ENCODE measurements around the gene GPR153. TPM values are rescaled to one million over a fixed set of nuclear protein-coding genes. Genes with fewer than 3 reads are reported as not detected.

The GPR153 gene
- total and polyA plus RNA-seq, 7 donors, result 0.49 to 3.5 (median 2.2) TPM

DNA sequence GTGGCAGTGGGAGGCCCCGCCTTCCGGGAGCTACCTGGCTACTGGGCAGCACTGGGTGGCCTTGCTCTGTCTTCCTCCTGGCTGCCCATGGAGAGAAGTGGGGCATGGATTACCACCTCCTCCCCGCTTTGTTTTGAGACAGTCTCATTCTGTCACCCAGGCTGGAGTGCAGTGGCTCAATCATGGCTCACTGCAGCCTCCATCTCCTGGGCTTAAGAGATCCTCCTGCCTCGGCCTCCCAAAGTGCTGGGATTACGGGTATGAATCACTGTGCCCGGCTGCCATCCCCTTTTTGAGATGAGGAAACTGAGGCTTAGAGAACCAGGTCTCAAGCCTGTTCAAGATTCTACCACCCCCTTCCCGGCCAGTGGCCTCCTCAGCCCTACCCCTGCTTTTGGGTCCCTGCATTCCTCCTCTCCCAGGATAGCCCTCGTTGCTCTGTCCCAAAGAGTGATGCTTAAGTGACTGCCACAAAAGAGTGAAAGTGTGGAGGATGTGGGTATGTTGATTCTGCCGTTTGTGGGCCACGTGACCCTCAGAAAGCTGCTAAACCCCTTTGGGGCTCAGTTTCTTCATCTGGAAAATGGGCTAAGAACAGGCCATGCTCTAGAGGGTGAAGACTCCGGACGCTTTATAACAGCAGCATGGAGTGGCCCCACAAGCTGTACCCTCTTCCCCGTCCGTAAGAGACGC, 9.1 kb downstream of the GPR153 start:
- H3K9me3 ChIP-seq, result no peaks in the 10 kb centered on the region
- no peaks in the 10 kb centered on the region for H3K4me1 ChIP-seq
- TF ChIP-seq, protein P1, sequence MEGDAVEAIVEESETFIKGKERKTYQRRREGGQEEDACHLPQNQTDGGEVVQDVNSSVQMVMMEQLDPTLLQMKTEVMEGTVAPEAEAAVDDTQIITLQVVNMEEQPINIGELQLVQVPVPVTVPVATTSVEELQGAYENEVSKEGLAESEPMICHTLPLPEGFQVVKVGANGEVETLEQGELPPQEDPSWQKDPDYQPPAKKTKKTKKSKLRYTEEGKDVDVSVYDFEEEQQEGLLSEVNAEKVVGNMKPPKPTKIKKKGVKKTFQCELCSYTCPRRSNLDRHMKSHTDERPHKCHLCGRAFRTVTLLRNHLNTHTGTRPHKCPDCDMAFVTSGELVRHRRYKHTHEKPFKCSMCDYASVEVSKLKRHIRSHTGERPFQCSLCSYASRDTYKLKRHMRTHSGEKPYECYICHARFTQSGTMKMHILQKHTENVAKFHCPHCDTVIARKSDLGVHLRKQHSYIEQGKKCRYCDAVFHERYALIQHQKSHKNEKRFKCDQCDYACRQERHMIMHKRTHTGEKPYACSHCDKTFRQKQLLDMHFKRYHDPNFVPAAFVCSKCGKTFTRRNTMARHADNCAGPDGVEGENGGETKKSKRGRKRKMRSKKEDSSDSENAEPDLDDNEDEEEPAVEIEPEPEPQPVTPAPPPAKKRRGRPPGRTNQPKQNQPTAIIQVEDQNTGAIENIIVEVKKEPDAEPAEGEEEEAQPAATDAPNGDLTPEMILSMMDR (IDR thresholded peaks at IDR 0.05), result no peak
- H3K27me3 ChIP-seq (ENCODE audit: insufficient read depth in 3 of 3, low read length in 2 of 3), result peaks cover 0 to 46% (median 3%) of the 10 kb centered on the region in 3 donors
- ATAC-seq, result no peak
- intact Hi-C loops (cut with DNase I), result no loop called here
- DNase-seq, result peak in 1 of 2 donors; percentile 36
- 79 to 87% (median 85%) methylated on average over 15 of the region's 15 CpGs for WGBS, 3 donors
- H3K27ac ChIP-seq, result no peak overlapping the region
- H3K36me3 ChIP-seq (ENCODE audit: insufficient read depth in 1 of 2, low read depth in 1 of 2), result no peaks in the 10 kb centered on the region
- H3K4me3 ChIP-seq, result no peak overlapping the region

DNA sequence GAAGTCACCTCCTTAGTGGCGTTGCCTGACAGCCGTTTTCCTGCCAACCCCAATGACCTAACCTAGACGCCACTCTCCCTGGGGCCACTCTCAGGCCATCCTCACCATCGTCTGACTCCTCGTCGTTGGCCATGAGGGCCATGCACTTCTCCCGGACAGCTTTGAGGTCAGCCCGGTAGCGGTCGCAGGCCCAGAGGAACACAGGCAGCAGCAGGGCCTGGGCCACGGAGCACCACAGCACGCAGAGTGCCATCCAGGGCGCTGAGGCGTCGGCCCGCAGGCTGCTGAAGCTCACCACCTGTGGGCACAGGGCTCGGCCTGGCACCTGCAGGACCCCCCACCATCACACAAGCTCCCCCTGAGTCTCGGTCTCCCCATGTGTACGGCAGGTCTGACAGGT, 9.7 kb downstream of the GPR153 start:
- Histone ChIP-seq H3K4me3 (no peak overlapping the region), H3K27me3 (ENCODE audit: insufficient read depth in 3 of 3, low read length in 2 of 3) (peaks cover 0 to 52% (median 5%) of the 10 kb centered on the region in 3 donors), H3K36me3 (ENCODE audit: insufficient read depth in 1 of 2, low read depth in 1 of 2) (no peaks in the 10 kb centered on the region), H3K9me3 (no peaks in the 10 kb centered on the region), H3K27ac (no peak overlapping the region), H3K4me1 (no peaks in the 10 kb centered on the region)
- TF ChIP-seq, protein P1 (IDR thresholded peaks at IDR 0.05), result no peak
- no peak for ATAC-seq
- intact Hi-C loops (cut with DNase I), result no loop called here
- 82 to 93% (median 84%) methylated on average over 18 to 19 of the region's 19 CpGs for WGBS, 3 donors
- peak in 1 of 2 donors; percentile 26 for DNase-seq

DNA sequence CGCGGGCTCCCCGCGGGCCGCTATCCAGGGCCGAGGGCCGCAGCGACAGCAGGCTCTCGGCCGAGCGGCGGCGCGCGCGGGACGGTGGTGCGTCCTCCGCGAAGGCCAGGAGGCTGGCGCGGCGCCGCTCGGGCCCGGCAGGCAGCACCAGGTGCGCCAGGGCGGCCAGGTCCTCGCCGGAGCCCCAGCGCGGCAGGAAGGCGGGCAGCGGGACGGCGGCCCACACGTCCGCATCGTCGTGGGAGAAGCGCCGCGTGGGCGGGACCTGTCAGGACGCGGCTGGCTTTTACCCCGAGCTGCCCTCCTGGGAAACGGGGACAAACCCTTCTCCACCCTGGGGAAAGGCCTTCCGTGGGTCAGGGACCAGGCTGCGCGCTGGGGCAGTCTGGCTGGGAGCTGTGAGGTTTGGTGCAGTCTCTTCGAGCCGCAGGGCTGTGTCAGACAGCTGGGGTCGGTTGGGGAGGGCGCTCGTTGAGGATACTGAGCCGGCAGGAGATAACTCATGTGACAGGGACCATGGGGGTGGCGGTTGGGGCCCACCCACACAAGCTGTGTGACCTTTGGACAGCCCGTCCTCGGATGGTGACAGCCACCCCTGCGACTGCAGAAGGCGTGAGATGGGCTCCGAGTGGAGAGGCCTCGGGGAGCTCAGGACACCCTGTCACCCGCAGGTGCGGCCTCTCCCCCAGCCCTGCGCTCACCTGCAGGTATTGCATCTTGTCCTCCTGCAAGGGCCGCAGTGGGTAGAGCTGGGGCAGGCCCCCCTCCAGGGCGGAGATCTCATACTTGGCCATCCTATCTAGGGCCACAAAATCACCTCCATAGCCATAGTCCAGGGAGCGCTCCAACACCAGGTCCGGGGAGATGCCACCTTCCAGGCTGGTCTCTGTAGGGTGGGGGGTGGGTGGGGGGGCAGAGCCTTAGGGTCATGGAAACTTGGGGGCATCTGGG, 10.9 kb downstream of the GPR153 start:
- DNase-seq, result peak in 1 of 2 donors; percentile 49
- intact Hi-C loops (cut with DNase I), result loop anchor here in 1 of 2 donors (2.0 to 5.0 kb wide), 2 partner anchors 93 to 157 kb away; no protein-coding TSS in a partner anchor
- Histone ChIP-seq H3K36me3 (ENCODE audit: insufficient read depth in 1 of 2, low read depth in 1 of 2) (no peaks in the 10 kb centered on the region), H3K4me3 (no peak overlapping the region), H3K27ac (no peak overlapping the region), H3K9me3 (no peaks in the 10 kb centered on the region), H3K4me1 (no peaks in the 10 kb centered on the region), H3K27me3 (ENCODE audit: insufficient read depth in 3 of 3, low read length in 2 of 3) (peaks cover 0 to 63% (median 12%) of the 10 kb centered on the region in 3 donors)
- 26 to 34% (median 32%) methylated on average over 46 to 71 of the region's 71 CpGs for WGBS, 3 donors
- ATAC-seq, result no peak
- TF ChIP-seq, protein P1 (IDR thresholded peaks at IDR 0.05), result no peak

DNA sequence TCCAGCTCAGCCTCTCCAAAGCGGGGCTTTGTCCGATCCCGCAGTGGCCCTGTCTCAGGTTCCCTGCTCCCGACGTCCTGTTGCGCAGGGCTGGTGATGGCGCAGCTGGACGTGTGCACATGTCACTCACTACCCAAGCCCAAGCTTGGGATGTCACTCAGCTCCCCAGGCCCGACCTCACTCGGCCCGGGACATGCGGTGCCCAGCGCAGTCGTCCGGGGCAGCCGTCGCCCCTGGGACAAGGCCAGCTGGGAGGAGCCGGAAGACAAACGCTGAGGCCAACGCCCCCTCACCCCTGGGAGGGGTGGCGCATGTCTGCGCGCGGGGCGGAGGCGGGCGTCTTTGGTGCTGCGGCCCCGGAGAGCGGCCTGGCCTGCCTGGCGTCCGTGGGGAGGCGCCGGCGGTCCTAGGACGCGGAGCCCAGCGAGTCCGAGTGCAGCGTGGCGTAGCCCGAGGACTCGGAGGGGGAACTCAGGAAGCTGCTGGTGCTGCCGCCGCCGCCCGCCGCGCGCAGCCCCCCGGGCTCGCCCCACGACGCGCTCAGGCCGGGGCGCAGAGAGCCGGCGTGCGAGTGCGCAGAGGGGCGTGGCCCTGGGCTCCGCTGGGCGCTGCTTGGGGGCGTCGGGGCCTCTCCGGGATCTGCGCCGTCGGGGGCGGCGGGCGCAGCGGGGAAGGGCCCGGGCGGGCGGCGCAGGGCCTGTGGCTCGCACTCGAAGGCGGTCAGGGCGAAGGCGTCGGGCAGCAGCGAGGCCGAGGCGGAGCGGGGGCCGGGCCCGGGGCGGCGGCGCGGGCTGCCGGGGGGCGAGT, 11.8 kb downstream of the GPR153 start:
- peaks cover 0 to 66% (median 15%) of the 10 kb centered on the region in 3 donors for H3K27me3 ChIP-seq (ENCODE audit: insufficient read depth in 3 of 3, low read length in 2 of 3)
- TF ChIP-seq, protein P1 (IDR thresholded peaks at IDR 0.05), result no peak
- no peaks in the 10 kb centered on the region for H3K9me3 ChIP-seq
- intact Hi-C loops (cut with DNase I), result loop anchor here in 1 of 2 donors (2.0 to 5.0 kb wide), 2 partner anchors 94 to 158 kb away; no protein-coding TSS in a partner anchor
- DNase-seq (peak; percentile 53 to 69), ATAC-seq (peak in 1 of 4 donors; percentile 19)
- no peaks in the 10 kb centered on the region for H3K4me1 ChIP-seq
- no peaks in the 10 kb centered on the region for H3K36me3 ChIP-seq (ENCODE audit: insufficient read depth in 1 of 2, low read depth in 1 of 2)
- no peak overlapping the region for H3K4me3 ChIP-seq
- 7 to 11% (median 10%) methylated on average over 40 to 96 of the region's 96 CpGs for WGBS, 3 donors
- H3K27ac ChIP-seq, result no peak overlapping the region

Data from psoas muscle (tissue), 8 donors.